Heart right ventricle (tissue), 16 donors: ENCODE results near the gene IDH3B. TPM values are rescaled to one million over a fixed set of nuclear protein-coding genes. Genes with fewer than 3 reads are reported as not detected.

Source experiments
- ATAC-seq, 8 donors: fragments of 200-7000 bp; cut with Tn5 transposase; one replicate each; pipeline ENCODE4 v1.9.1; 2020; ENCODE audit warnings: mild to moderate bottlenecking in 8 of 8, moderate library complexity in 8 of 8, moderate number of reproducible peaks in 1 of 8
- DNase-seq, 2 donors: peaks; one replicate each; pipeline ENCODE4 v3.0.0-alpha.2; 2020
- H3K27ac ChIP-seq, 10 donors: fragments of 200-600 bp; sonication (generic) in 2 of 10; one replicate each; pipeline versions ENCODE4 v1.5.0 to v1.8.0; 2020 to 2022; ENCODE audit warnings: mild to moderate bottlenecking in 3 of 10
- H3K27me3 ChIP-seq, 7 donors: fragments of 200-600 bp; one replicate each; pipeline ENCODE4 v1.8.0; 2021 to 2022; ENCODE audit warnings: mild to moderate bottlenecking in 2 of 7
- H3K36me3 ChIP-seq, 9 donors: fragments of 200-600 bp; sonication (generic) in 1 of 9; one replicate each; pipeline versions ENCODE4 v1.5.0 to v1.8.0; 2020 to 2022; ENCODE audit warnings: mild to moderate bottlenecking in 2 of 9
- H3K4me1 ChIP-seq, 9 donors: fragments of 200-600 bp; sonication (generic) in 1 of 9; one replicate each; pipeline versions ENCODE4 v1.5.0 to v1.8.0; 2020 to 2022; ENCODE audit warnings: mild to moderate bottlenecking in 4 of 9
- H3K4me3 ChIP-seq, 10 donors: fragments of 200-600 bp; sonication (generic) in 2 of 10; one replicate each; pipeline versions ENCODE4 v1.5.0 to v1.8.0; 2020 to 2022; ENCODE audit warnings: mild to moderate bottlenecking in 7 of 10, moderate library complexity in 2 of 10
- H3K9me3 ChIP-seq, 11 donors: fragments of 200-600 bp in 10 of 11; sonication (generic) in 2 of 11; one replicate each; pipeline versions ENCODE4 v1.5.0 to v1.8.0; 2013 to 2022; ENCODE audit warnings: mild to moderate bottlenecking in 2 of 11, control low read depth in 1 of 11, moderate library complexity in 1 of 11
- CTCF ChIP-seq, 9 donors: fragments of 200-600 bp; sonication (generic) in 2 of 9; IDR thresholded peaks; one replicate each; pipeline versions ENCODE4 v1.5.0 to v1.8.0; 2021 to 2022; ENCODE audit warnings: antibody characterized with exemption in 9 of 9, mild to moderate bottlenecking in 5 of 9, moderate library complexity in 1 of 9
- WGBS, 2 donors: extraction: QIAGEN DNeasy Blood & Tissue Kit; methylation state at CpG; one replicate each; pipeline ENCODE4 v1.1.7; 2013; ENCODE audit warnings: inconsistent platforms in 1 of 2; 5-methylcytosine and 5-hydroxymethylcytosine counted together
- intact Hi-C, 10 donors: fragments of 100-400 bp; cut with DNase I; formaldehyde crosslinking; loops; one replicate each; pipeline versions ENCODE4 v1.11.1 to v1.14.2; 2022
- polyA plus RNA-seq, 2 donors: library from polyadenylated mRNA; stranded (reverse); fragments of 200-250 nt; gene quantifications; one replicate each; pipeline ENCODE4 v1.2.3, GENCODE V29; 2013
- total RNA-seq, 10 donors: library from RNA; stranded (reverse); fragmentation: NEBNext Ultra II Directional in 3 of 10; extraction: Animal tissue kit (Norgen Biotek cat#: 25700) in 3 of 10; gene quantifications; one replicate each; pipeline versions ENCODE4 v1.2.1 to v1.2.4, GENCODE V29; 2021 to 2023
- donor health status: Arrhythmogenic right ventricular cardiomyopathy.
- donor health status: ischemic (EF 13 %, LVEDD 7.1; RV severe dilation, severe dysfunction).
- donor health status: healthy with polysubstance abuse.
- donor health status: DM: no; HTN: yes; CAD: no.
- donor health status: DM: no; HTN: no; CAD: no.
- donor health status: ischemic (EF 25% LVEDD 6.9; RV normal size, moderate dysfunction).
- donor health status: ischemic (EF 25% LVEDD 5.7; RV mildly dilated, moderate dysfunction).
- donor health status: healthy.
- donor health status: DM: yes; HTN: yes; CAD: no.
- donor health status: Ischemic cardiomyopathy.
- donor health status: ischemic (EF 35%, LVEDD 5.7; RV mildly dilated, moderate dysfunction).
- donor health status: nonischemic (EF 11% LVEDD 7.7; RV severe dilation, severe dysfunction).
- donor health status: DM: yes; HTN: yes; CAD: no.
- donor health status: PGD.
- donor health status: ischemic (EF 29% LVEDD 5.4; RV normal size, mild dysfunction).
- donor health status: nonischemic (EF 23%, LVEDD 6.1; RV moderate dilation, normal function).

Gene IDH3B
- total and polyA plus RNA-seq, 12 donors, result 120 to 264 (median 217) TPM

- no peak overlapping the region for H3K4me3 ChIP-seq
- H3K27me3 ChIP-seq, result peaks cover 0 to 7% (median 0%) of the 10 kb centered on the region in 7 donors
- TF ChIP-seq CTCF (IDR thresholded peaks at IDR 0.05), result no peak
- H3K36me3 ChIP-seq, result peaks cover 0 to 9% (median 0%) of the 10 kb centered on the region in 9 donors
- H3K27ac ChIP-seq, result no peak overlapping the region
- 67% methylated on average over 1 of the region's 1 CpG for WGBS, 2 donors
- H3K9me3 ChIP-seq, result no peaks in the 10 kb centered on the region
- no peaks in the 10 kb centered on the region for H3K4me1 ChIP-seq
- intact Hi-C loops, result loop anchor here in 2 of 10 donors (10.0 kb wide), 1 partner anchor 115 kb away; no protein-coding TSS in a partner anchor
- DNase-seq, result no peak
- ATAC-seq, result no peak
Observed at GRCh38 chr20:2640260-2640659, 23.8 kb downstream of the IDH3B start.

DNA sequence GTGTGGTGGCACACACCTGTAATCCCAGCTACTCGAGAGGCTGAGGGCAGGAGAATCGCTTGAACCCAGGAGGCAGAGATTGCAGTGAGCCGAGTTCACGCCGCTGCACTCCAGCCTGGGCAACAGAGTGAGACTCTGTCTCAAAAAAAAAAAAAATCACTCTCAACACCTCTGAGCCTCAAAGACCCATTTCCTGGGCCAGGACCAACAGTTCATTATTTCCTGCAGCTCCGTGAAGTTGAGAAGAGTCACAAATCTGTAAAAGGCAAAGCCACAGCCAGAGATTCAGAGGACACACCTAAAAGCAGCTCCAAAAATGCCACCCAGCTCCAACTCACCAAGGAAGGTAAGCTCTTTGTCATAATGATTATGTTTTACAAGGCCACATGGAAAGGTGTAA, 26.8 kb downstream of the IDH3B start:
- peaks cover 0 to 33% (median 4%) of the 10 kb centered on the region in 7 donors for H3K27me3 ChIP-seq
- DNase-seq (no peak), ATAC-seq (no peak)
- TF ChIP-seq CTCF (IDR thresholded peaks at IDR 0.05), result no peak
- H3K4me1 ChIP-seq, result no peaks in the 10 kb centered on the region
- 74 to 81% methylated on average over 6 of the region's 6 CpGs for WGBS, 2 donors
- no peak overlapping the region for H3K4me3 ChIP-seq
- H3K9me3 ChIP-seq, result no peaks in the 10 kb centered on the region
- H3K27ac ChIP-seq, result no peak overlapping the region
- no peaks in the 10 kb centered on the region for H3K36me3 ChIP-seq
- intact Hi-C loops, result no loop called here

DNA sequence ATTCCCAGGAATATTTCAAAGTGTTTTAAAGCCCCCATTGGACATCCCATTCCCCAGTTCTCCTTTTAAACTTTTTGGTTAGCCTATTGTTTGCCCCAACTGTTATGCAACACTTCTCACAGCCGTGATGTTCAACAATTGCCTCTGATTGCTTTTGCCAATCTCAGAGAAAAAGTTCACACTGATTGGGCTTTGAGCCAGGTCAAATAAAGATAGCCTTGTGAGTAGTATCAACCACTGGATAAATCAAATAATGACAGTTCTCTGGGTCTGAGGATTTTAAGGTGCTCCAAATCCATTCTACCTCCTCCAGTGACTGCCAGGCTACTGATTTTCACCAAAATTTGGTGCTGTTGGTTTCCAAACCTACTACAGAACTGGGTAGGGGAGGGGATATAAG, 30.6 kb downstream of the IDH3B start:
- Histone ChIP-seq H3K27ac (no peak overlapping the region), H3K4me3 (no peak overlapping the region), H3K36me3 (no peaks in the 10 kb centered on the region), H3K4me1 (no peaks in the 10 kb centered on the region), H3K27me3 (peaks cover 0 to 36% (median 4%) of the 10 kb centered on the region in 7 donors), H3K9me3 (peaks cover 0 to 21% (median 0%) of the 10 kb centered on the region in 11 donors)
- intact Hi-C loops, result no loop called here
- WGBS, 2 donors, result 20 to 26% methylated on average over 1 of the region's 1 CpG
- DNase-seq, result no peak
- TF ChIP-seq CTCF (IDR thresholded peaks at IDR 0.05), result no peak
- ATAC-seq, result no peak

DNA sequence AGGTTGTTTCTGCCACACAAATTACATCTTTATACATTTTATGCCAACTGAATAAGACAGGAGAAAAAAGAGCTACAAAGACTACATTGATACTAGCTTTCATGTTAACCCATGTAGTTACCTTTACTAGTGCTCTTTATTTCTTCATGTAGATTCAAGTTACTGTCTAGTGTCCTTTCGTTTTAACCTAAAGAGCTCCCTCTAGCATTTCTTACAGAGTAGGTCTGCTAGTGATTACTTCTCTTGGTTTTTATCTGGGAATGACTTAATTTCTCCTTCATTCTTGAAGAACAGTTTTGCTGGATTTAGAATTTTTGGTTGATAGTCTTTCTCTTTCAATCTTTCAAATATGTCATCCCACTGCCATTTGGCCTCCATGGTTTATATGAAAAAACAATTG, 32.8 kb downstream of the IDH3B start:
- no peak overlapping the region for H3K27ac ChIP-seq
- DNase-seq (no peak), ATAC-seq (no peak)
- H3K36me3 ChIP-seq, result no peaks in the 10 kb centered on the region
- no peak for TF ChIP-seq CTCF (IDR thresholded peaks at IDR 0.05)
- intact Hi-C loops, result no loop called here
- H3K27me3 ChIP-seq, result peaks cover 0 to 36% (median 4%) of the 10 kb centered on the region in 7 donors
- H3K4me3 ChIP-seq, result no peak overlapping the region
- peaks cover 0 to 33% (median 4%) of the 10 kb centered on the region in 11 donors for H3K9me3 ChIP-seq
- no peaks in the 10 kb centered on the region for H3K4me1 ChIP-seq
- WGBS, 2 donors, result 21 to 22% methylated on average over 1 of the region's 1 CpG
